OCI-LY7 (cell line): ENCODE data around the gene RTBDN. TPM values are rescaled to one million over a fixed set of nuclear protein-coding genes. Genes with fewer than 3 reads are reported as not detected.

Experiments used
- BruUV-seq: library from RNA; stranded (reverse); fragments of 400-500 nt; replicated peaks from 2 replicates; lab custom pipeline; 2021; lab: Mats Ljungman, UMichigan
- CTCF ChIA-PET: fragments of 300-600 bp; sonication (Branson Sonifier 250); formaldehyde crosslinking; loops from one replicate; lab custom pipeline; 2022; ENCODE audit warnings: antibody characterized with exemption; ENCODE audit not compliant: unreplicated experiment; lab: Charles Lee
- POLR2A ChIA-PET: fragments of 300-600 bp; sonication (Branson Sonifier 250); formaldehyde crosslinking; loops from one replicate; lab custom pipeline; 2022; ENCODE audit warnings: antibody characterized with exemption; lab: Charles Lee
- DNase-seq: peaks from one replicate; pipeline ENCODE4 v3.0.0-alpha.2; 2015; ENCODE audit warnings: low spot score
- H2AFZ ChIP-seq: fragments of 200-600 bp; sonication (generic), shearing (Covaris generic); 2 replicates; pipeline ENCODE4 v1.6.1; 2014; ENCODE audit warnings: mild to moderate bottlenecking, antibody characterized with exemption, low read length, moderate library complexity
- H3K27ac ChIP-seq: fragments of 200-600 bp; sonication (generic); 2 replicates; pipeline ENCODE4 v1.5.1; 2014; ENCODE audit warnings: mixed run types, low read depth, mild to moderate bottlenecking, moderate library complexity, low read length, inconsistent platforms; ENCODE audit not compliant: poor library complexity, severe bottlenecking
- H3K36me3 ChIP-seq: fragments of 200-600 bp; sonication (generic); 2 replicates; pipeline ENCODE4 v1.6.1; 2014; ENCODE audit warnings: mild to moderate bottlenecking, antibody characterized with exemption, low read length, moderate library complexity, mixed read lengths; ENCODE audit not compliant: insufficient read depth
- H3K4me1 ChIP-seq: fragments of 200-600 bp; sonication (generic); 2 replicates; pipeline ENCODE4 v1.5.1; 2014; ENCODE audit warnings: mild to moderate bottlenecking, low read length; ENCODE audit not compliant: insufficient read depth, poor library complexity, severe bottlenecking
- H3K4me2 ChIP-seq: fragments of 200-600 bp; sonication (generic); 2 replicates; pipeline ENCODE4 v1.6.1; 2014; ENCODE audit warnings: mild to moderate bottlenecking, low read length
- H3K4me3 ChIP-seq: fragments of 200-600 bp; sonication (generic); 2 replicates; pipeline ENCODE4 v1.5.1; 2014; ENCODE audit warnings: mild to moderate bottlenecking, low read depth, low read length; ENCODE audit not compliant: poor library complexity, severe bottlenecking
- H3K79me2 ChIP-seq: fragments of 200-600 bp; sonication (generic); 2 replicates; pipeline ENCODE4 v1.6.1; 2016; ENCODE audit warnings: low read depth, mild to moderate bottlenecking, low read length, moderate library complexity, mixed read lengths; ENCODE audit not compliant: insufficient read depth
- H3K9me2 ChIP-seq: fragments of 200-600 bp; sonication (generic); 2 replicates; pipeline ENCODE4 v1.6.1; 2016; ENCODE audit warnings: mild to moderate bottlenecking, low read length, mixed read lengths; ENCODE audit not compliant: insufficient read depth
- H3K9me3 ChIP-seq: fragments of 200-600 bp; sonication (generic); 2 replicates; pipeline ENCODE4 v1.6.1; 2014; ENCODE audit warnings: mild to moderate bottlenecking, mixed run types, low read length, mixed read lengths
- H4K20me1 ChIP-seq: fragments of 200-600 bp; sonication (generic); 2 replicates; pipeline ENCODE4 v1.6.1; 2014; ENCODE audit warnings: mild to moderate bottlenecking, antibody characterized with exemption, low read length, moderate library complexity, mixed read lengths; ENCODE audit not compliant: insufficient read depth
- CTCF ChIP-seq: fragments of 200-600 bp; sonication (generic); conservative IDR thresholded peaks from 2 replicates; pipeline ENCODE4 v1.5.1; 2014; ENCODE audit warnings: mild to moderate bottlenecking, antibody characterized with exemption, low read length, moderate library complexity, mixed read lengths
- EZH2phosphoT487 ChIP-seq: fragments of 200-600 bp; sonication (generic); IDR thresholded peaks from 2 replicates; pipeline ENCODE4 v1.6.1; 2018; ENCODE audit warnings: low read depth, borderline replicate concordance, mild to moderate bottlenecking, mixed run types, antibody characterized with exemption, low read length, moderate library complexity, mixed read lengths
- intact Hi-C: fragments of 100-400 bp; cut with micrococcal nuclease; formaldehyde crosslinking; loops from one replicate; pipeline ENCODE4 v1.10.0; 2022; ENCODE audit not compliant: unreplicated experiment
- total RNA-seq, 2 experiments: library from RNA; depleted of rRNA in 1 of 2; stranded (reverse); fragments of >200 nt in 1 of 2; shearing (Covaris generic) in 1 of 2; gene quantifications; 2 replicates each; pipeline ENCODE4 v1.2.3, GENCODE V29; 2014 to 2022

Gene RTBDN
- total RNA-seq, 2 experiments from 2014 or later, result 1.2 TPM; not detected in 1

GRCh38 chr19:12838182-12838885 is 4.0 kb upstream of the RTBDN start, which contains the start of gene MAST1:
Gene MAST1, plus strand, starts transcription at chr19:12838515. Its CDS starts 58 bp downstream, at chr19:12838573.
- H3K4me2 ChIP-seq, result peak within 1 kb of the TSS; percentile 90
- H3K4me3 ChIP-seq, result peak within 1 kb of the TSS; percentile 93
- H3K36me3 ChIP-seq, result peaks cover under 1% of the 10 kb centered on the region; the same call in 1 of the 2 replicates
- DNase-seq, result peak; percentile 81
- H3K27ac ChIP-seq, result peak within 1 kb of the TSS; percentile 45
- CTCF ChIA-PET, result interaction anchor here (0.6 kb wide), 2 partner anchors 25 to 53 kb away, joined by 4 to 8 read pairs; no protein-coding TSS in a partner anchor
- H4K20me1 ChIP-seq, result no peaks in the 10 kb centered on the region
- H2AFZ ChIP-seq, result peak within 1 kb of the TSS; percentile 72
- POLR2A ChIA-PET, result no interaction called here
- BruUV-seq, result no TSS peak
- no peaks in the 10 kb centered on the region for H3K9me3 ChIP-seq
- H3K79me2 ChIP-seq, result no peaks in the 10 kb centered on the region
- peaks cover 67% of the 10 kb centered on the region for H3K4me1 ChIP-seq
- no peak for TF ChIP-seq EZH2phosphoT487
- TF ChIP-seq CTCF, result peak; percentile 68
- intact Hi-C loops, result loop anchor here (5.0 kb wide), 1 partner anchor 99 kb away; the partner anchor contains the start of gene CALR
- H3K9me2 ChIP-seq, result no peaks in the 10 kb centered on the region

GRCh38 chr19:12837225-12837624 is 2.8 kb upstream of the RTBDN start:
- Histone ChIP-seq H3K36me3 (no peaks in the 10 kb centered on the region), H3K27ac (no peak overlapping the region), H3K4me2 (peak overlapping the region; percentile 90; the same call in 1 of the 2 replicates), H3K4me1 (peaks cover 73% of the 10 kb centered on the region), H2AFZ (no peak overlapping the region), H3K79me2 (no peaks in the 10 kb centered on the region), H4K20me1 (no peaks in the 10 kb centered on the region), H3K4me3 (no peak overlapping the region), H3K9me3 (no peaks in the 10 kb centered on the region), H3K9me2 (no peaks in the 10 kb centered on the region)
- intact Hi-C loops, result loop anchor here (5.0 kb wide), 1 partner anchor 100 kb away; the partner anchor contains the start of gene CALR
- BruUV-seq, result no TSS peak
- POLR2A ChIA-PET, result interaction anchor here (0.6 kb wide), 2 partner anchors 39 to 1439 kb away, joined by 3 to 5 read pairs; no protein-coding TSS in a partner anchor
- CTCF ChIA-PET, result interaction anchor here (0.6 kb wide), 1 partner anchor 267 kb away, joined by 3 read pairs; no protein-coding TSS in a partner anchor
- DNase-seq, result no peak
- TF ChIP-seq EZH2phosphoT487 (no peak), CTCF (no peak)
